ENCODE measurements around the gene BEND6.

DNA sequence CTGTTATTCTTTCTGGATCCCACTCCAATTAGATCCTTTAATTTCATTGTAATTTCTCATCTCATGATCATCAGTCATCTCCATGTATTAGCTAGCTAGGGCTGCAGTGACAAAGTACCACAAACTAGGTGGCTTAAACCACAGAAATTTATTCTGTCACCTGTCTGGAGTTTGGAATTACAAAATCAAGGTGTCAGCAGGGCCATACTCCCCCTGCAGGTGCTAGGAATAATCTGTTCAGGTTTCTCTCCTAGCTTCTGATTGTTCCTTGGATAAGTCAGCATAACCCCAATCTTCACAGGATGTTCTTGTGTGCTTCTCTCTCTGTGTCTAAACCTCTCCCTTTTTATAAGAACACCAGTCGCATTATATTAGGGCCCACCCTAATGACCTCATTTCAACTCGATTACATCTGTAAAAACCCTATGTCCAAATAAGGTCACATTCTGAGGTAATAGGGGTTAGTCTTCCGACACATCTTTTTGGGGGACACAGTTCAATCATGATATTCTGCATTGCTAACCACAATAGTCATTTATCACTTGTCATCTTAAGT is 40.5 kb downstream of the BEND6 start:
- TF ChIP-seq, protein P1, sequence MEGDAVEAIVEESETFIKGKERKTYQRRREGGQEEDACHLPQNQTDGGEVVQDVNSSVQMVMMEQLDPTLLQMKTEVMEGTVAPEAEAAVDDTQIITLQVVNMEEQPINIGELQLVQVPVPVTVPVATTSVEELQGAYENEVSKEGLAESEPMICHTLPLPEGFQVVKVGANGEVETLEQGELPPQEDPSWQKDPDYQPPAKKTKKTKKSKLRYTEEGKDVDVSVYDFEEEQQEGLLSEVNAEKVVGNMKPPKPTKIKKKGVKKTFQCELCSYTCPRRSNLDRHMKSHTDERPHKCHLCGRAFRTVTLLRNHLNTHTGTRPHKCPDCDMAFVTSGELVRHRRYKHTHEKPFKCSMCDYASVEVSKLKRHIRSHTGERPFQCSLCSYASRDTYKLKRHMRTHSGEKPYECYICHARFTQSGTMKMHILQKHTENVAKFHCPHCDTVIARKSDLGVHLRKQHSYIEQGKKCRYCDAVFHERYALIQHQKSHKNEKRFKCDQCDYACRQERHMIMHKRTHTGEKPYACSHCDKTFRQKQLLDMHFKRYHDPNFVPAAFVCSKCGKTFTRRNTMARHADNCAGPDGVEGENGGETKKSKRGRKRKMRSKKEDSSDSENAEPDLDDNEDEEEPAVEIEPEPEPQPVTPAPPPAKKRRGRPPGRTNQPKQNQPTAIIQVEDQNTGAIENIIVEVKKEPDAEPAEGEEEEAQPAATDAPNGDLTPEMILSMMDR (IDR thresholded peaks at IDR 0.05): peak in 1 of 6 experiments; percentile 3
- no peak for TF ChIP-seq POLR2A (IDR thresholded peaks at IDR 0.05)
